GM19023 (cell line): ENCODE data around the gene GRIK3.

Source experiments
- ATAC-seq: cut with Tn5 transposase; IDR thresholded peaks from one replicate; pipeline ENCODE4 v1.9.1; 2021; ENCODE audit warnings: mild to moderate bottlenecking, moderate library complexity; ENCODE audit not compliant: unreplicated experiment

Gene GRIK3

DNA sequence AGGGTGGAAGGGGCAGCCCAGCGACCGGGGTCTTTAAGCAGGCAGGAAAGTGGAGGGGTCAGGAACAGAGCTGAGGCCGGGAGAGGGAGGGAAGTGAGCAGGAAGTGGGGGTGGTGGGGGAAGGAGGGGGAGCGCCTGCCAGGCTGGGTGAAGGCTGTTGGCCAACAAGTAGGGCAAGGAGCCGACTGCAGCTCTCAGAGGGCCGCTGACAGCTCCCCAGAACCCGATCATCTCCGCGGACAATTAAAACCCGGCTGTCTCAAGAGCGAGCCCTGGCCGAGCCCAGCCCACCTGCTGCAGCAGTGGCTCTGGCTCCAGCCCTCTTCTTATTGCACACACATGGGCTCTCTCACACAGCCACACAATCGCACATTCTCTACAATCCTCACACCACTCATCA is 51.6 kb downstream of the GRIK3 start:
- ATAC-seq, result no peak

DNA sequence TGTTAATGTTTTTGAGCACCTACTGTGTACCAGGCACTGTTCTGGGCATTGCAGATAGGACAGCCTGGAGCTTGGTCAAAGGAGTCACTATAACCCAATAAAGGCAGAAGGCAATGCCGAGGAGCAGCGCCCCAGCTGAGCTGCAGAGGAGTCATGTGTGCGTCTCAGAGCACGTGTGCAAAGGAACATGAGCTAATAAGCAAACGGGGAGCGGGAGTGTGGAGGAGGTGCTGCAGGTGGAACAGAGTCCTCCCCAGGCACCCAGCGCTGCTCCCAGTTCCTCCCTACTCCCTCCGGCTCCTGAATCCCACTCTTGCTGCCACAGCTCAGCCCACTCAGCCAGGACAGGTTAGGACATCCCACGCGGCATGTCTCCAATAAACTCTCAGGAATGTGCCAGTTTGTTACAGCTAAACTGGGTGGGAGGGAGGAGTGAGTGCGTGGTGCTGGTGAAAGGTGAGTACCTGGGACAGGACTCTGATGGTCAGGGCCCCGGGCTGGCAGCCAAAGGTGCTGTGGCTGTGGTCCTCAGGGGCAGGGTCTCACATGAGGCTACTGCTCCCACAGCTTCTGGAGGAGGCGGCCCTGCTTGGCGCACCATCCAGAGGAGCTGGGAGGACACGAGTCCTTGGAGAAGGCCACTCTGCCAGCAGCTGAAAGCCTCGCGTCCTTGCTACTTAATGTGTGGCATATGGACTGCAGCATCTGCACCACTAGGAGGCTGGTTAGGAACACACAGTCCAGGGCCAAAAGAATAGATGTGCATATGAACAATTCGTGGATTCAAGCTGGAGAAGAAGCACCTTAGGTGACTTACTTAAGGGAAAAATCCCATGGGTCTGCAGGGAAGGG is 52.3 kb downstream of the GRIK3 start:
- no peak for ATAC-seq

DNA sequence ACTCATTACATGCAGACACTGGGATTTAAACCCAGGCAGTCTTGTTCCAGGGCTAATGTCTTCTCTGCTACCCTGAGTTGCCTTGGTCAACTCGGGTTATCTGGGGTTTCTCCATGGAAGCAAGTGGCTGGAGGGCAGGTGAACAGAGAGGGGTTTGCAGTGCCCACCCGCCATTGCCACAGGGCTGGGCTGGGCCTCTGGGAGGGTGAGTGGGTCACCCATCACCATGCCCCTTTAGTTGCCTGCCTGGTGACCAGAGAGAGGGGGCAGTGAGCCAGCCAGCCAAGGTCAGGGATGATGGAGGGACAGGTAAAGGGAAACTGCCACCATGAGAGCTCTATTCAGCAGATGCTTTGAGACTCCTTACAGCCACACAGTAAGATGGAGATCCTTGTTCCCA is 53.2 kb downstream of the GRIK3 start:
- ATAC-seq, result no peak

DNA sequence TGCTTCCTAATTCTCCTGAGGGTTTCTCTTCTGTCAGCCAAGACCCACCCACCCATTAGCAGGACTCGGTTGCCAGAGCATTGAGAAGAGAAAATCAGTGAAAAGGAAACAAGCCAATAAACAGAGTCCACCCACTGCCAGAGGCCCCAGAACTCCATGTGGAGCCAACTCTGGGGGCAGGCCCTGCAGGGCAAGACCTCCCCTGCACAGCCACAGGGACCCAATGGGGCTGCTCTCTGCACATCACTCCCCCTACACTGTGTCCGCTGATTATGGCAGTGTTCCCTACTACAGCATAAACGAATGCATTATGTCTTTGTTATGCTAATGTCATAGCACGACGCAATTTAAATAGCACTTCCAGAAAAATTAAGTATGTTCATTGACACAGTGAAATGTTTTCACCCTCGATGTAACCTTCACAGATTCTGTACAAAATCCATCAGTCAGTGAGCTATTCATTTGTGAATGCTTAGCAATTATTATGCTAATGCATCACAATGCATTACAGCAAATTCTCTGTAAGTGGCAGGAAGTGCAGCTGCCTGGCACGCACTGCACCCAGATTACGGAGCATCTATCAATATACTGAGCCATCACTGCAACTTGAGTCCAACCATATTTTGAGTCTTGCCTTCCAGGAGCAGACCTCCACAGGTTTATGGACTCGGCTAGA is 56.4 kb downstream of the GRIK3 start:
- no peak for ATAC-seq

DNA sequence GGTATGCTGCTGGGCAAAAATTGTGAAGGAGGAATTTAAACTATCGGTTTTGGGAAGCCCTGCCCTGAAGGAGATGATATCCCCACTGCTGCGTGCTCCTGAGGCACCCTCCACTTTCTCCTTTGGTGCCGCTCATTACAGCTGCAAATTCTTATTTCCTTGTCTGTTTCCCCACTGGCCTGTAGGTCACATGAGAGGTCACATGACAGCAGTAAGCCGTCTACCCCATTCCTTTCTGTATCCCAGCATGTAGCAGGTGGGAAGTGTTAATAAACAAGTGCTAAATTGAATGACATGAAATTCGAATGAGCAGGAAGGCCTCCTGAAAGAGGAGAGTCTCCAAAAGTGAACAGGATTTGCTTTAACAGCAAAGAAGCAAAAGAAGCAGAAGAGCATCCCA is 58.7 kb downstream of the GRIK3 start:
- ATAC-seq, result no peak

DNA sequence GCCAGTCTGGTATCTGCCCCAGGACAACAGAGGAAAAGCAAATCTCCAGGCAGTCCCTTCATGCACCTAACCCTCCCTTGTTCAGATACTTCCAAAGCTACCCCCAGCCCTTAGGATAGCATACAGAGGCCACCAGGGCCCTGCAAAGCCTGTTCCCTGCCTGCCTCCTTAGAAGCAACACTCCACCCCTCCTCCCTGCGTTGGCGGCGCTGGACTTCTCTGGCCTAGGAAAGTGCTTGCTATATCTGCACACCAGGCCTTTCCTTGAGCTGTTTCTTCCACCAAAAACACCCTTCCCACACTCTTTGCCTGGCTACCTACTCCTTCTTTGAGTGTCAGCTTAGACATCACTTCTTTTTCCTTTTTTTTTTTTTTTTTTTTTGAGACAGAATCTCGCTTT is 61.3 kb downstream of the GRIK3 start:
- no peak for ATAC-seq

DNA sequence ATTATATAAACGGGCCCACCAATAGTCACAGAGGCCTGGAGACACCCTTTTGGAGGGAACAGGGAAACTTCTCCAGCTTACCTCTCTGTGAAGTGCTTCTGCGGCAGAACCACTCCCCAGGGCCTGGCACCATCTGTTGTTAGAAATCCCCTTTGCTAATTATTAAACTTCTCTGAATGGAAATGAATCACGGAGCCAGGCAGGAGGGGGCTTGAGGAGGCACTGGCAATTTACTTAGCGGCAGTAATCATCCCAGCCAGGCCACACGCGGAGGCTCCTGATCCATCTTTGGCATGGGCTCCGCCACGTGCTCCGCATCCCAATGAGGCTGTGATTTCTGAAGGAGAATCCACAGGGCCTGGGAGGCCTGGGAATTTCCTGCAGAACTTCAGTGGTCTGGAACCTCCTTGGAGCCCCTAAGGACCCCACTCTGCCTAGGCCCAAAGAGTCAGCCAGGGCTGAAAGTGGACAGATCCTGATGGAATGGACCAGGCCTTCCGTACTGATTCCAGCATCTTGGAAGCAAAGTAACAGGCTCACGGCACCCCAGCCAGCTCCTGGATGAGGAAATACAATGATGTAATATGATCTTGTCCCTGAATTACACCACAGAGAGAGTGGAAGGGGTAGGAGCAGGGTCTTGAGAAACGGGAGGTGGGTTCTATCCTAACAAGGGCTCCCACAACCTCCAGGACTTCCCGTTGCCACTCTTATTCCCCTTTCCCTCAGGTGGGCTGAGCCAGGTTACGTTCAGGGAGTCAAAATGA is 62.3 kb downstream of the GRIK3 start:
- no peak for ATAC-seq

DNA sequence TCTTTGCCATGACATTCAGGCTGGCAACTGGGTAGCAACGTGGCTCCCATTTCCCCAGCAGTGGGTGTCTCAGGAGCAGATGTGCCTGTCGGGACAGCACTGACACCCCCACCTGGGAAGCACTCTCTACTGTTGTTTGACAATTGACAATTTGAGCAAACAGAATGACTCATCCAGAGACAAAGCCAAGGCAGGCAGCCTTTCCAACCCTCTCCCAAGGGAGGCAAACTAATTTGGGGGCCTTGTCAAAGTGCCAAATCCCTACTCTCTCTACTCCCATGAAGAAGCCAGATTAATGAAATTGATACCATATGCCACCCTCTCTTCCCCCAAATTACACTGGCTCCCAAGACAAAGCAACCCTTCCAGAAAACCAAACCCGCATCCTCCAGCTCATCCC is 65.6 kb downstream of the GRIK3 start:
- no peak for ATAC-seq

DNA sequence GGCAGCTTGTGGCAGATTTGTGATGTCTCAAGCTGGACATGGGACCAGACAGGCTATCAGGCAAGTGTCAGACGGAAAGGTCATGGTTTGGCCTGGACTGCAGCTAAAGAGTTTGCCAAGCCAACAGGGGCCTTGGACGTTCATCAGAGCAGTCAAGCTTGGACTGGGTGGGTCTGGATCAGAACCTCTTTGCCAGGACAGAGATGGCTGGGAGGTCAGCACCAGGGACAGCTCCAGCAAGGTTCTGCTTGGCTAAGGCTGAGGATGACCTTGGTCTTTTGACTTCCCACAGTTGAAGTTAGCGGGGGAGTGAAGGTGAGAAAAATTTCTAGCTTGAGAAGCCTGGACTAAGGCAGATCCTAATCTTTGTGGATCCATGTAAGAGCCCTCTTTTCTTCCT is 68.1 kb downstream of the GRIK3 start:
- ATAC-seq, result no peak

DNA sequence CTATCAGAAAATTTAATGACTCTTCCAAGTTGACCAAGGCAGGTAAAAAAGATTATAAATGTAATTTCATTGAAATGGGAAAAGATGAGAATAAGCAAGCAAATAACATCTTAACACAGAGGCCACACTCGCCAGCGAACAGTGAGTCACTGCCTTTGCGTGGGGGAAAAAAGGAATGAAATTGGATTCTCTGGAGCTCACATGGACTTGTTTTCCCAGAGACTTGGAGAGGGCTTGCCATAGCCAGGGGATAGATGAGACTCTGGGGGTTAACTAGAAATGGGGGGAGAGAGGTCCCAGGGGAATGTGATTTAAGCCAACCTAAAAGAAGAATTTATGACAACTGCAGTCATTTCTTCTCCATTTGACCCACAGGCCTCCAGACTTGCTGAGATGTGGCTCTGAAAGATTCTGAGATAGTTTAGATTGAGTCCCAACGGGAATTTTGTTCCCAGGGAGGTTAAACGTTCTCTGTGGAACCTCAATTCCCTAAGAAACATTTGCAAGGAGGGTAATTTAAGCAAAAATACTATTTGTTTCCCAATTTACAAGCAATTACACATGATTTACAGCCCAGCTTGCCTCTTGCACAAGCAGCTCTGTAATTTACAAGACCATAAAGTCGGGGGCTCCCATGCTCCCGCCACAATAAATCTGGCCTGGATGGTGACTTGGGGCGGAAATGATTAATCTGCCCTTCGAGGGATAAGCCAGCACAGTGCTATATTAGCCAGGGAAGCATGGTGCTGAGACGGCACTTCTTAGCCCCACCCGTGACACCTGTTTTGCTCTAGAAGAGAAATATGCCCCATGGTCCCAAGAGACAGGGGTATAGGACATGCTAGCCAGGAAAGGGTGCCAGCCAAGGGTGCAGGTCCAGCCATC is 68.8 kb downstream of the GRIK3 start:
- ATAC-seq, result no peak

DNA sequence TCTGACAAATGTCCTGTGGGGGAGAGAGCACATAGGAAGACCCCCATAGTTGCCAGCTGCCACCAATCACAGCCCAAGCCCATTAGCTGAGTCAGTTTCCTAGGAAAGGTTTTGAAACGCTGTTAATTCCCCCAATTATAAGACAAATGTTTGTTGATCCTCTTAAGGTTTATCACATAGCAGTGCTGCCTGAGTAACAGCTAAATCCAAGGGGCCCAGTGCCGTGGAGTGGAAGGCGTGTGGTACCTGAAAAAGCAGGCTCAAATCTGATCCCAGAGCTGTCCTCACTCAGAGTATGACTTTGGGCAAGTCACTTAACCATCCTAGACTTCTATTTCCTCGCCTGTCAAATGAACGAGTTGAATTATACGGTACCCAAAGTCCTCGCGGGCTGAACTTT is 69.5 kb downstream of the GRIK3 start:
- no peak for ATAC-seq

DNA sequence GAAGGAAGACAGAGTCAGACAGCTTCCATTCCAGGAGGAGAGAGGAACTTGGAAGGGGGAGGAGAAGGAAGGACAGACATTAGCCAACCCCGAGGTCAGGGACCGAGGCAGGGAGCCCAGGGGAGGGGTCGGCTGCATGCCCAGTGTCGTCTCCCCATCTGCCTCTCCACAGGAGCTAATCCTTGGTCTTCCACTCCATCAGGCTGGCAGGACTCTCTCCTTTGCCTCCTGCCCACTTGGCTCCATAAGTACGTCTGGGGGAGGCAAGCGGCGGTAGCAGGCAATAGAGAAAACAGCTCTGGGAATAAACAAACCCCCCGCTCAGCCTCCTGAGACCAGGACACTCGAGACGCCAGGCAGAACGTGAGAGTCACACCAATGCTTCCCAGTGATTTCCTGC is 71.3 kb downstream of the GRIK3 start:
- ATAC-seq, result no peak

DNA sequence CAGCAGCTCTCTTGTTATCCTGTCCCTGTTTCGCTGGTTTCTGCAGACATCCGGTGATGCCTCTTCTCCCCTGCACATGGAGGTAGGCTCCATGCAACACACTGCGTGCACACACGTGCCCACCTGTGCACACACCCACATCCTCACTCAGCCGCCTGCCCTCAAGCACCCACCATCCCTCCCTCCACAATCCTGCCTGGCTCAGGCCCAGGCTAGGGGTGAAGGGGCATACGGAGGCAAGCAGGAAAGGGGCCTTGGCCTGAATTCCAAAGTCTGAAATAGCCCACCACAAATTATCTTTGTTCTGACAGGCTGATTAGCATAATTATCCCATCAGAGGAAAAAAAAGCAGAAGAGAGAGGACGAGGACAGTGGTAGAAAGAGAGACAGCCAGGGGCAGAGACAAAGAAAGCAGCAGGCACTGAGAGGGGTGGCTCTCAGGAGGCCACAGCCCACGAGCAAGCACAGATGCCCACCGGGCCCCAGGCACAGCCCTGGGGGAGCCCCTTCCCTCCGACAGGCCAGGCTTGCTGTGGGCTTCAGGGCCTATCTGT is 73.2 kb downstream of the GRIK3 start:
- no peak for ATAC-seq

DNA sequence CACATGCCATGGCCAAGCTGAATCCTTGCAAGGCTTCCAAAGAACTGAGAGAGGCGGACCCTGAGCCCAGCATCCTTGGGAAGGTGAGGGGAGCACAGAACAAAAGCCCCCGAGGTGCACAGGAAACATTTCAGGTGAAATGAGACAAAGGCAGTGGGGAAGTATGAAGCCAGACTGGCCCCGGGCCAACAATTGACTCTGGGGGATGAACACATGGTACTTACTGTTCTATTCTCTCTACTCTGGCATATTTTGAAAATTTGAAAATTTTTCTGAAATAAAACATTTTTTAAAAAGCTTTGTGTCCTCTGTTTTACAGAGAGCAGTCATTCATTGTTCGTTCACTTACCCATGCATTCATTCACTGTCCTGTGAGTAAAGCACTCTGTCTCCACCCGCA is 77.7 kb downstream of the GRIK3 start:
- ATAC-seq, result no peak

DNA sequence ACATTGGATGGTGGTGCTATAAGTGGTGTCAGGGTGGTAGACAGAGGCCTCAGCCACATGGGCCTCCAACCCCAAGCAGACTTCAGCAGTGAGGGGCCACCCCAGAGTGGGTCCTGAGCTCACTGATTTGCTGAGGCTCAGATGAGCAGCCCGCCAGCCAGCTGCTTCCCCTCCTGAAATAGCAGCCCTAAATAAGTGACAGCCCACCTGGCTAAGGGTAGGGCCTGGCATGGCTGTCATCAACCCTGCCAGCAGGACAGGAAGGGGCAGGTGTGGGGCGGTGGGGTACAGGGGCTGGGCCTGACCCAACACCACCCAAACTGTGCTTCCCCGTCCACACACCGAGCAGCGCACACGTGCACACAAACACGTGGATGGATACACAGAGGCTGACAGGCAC is 79.3 kb downstream of the GRIK3 start:
- ATAC-seq, result no peak

DNA sequence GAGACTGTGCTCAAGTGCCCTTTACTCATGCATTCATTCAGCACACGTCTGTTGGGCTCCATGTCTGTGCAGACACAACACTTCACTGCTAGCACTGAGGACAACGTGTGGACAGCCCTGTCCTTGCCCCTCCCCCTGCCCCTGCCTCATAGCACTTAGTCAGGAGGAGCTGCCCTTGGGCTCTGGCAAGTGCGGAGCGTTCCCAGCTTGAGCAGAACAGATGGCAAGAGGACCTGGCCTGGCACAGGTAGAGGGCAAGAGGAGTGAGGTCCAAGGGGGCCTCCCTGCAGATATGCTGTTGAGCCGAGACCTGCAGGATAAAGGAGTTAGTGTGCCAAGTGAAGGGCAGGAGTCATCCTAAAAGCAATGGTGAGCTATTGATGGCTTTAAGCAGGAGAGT is 81.3 kb downstream of the GRIK3 start:
- no peak for ATAC-seq

DNA sequence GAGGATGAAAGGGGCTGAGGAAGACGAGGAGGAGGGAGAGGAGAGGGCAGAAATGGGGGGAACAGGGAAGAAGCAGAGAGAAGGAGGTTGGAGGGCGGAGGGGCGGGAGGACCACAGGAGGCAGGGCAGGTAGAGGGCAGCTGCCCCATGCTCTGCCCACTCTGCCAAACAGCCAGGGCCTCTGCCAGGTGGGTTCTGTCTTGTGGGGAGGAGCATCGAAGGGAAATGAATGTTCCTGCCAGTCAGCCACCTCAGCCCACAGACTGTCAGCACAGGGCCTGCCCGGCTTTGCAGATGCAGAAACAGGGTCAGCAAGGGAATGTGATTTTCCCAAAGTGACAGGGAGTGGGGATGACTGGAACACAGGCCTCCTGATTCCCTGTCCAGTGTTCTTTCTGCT is 82.6 kb downstream of the GRIK3 start:
- no peak for ATAC-seq

DNA sequence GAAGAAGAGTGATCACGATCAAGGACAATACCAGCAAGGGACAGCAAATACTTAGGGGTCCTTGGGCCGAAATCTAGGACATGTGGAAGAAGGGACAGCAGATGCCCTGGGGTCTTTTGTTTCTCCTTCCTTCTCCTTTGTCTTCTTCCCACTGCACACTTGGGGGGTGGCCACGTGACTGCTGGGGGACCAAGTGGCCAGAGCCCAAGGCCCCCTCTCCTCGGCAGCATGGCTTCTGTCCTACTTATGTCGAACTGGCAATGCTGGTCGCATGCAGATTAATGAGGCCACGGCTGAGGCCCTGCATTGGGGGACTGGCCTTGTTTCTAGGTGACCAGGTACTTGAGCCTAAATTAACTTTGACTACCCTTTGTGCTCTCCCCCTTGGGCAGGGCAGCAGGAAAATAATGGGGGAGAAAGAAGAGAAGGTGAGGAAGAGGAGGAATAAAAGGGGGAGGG is 83.0 kb downstream of the GRIK3 start:
- ATAC-seq, result no peak

DNA sequence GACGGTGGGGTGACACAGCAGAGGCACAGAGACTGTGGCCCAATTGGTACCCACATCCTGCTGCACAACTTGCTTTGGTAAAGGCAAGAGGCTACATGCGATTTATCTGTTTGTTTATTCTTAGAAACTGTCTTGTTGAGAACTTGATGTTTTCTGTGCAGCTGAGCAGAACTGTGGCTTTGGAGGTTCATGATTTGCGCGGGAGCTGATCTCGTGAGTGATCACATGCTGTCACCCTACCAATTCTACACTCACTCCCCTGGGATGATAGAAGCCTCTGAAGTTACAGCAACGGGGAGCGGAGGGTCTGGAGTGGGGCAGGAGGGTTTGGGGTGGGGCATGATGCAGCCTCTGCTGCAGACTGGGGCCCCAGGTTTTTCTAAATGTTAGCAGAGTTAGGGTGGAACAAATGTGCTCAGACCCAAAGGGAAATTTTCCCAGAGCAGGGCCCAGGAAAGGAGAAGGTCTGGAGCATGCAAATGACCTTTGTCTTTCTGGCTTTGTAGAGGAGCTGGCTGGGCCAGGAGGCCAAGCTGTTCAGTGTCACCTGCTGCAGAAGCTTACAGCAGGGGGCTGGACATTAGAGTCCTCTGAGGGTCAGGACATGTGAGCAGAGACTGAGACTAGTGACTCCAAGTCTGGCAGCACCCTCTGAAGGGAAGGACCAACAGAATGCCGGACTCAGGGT is 83.6 kb downstream of the GRIK3 start:
- no peak for ATAC-seq

DNA sequence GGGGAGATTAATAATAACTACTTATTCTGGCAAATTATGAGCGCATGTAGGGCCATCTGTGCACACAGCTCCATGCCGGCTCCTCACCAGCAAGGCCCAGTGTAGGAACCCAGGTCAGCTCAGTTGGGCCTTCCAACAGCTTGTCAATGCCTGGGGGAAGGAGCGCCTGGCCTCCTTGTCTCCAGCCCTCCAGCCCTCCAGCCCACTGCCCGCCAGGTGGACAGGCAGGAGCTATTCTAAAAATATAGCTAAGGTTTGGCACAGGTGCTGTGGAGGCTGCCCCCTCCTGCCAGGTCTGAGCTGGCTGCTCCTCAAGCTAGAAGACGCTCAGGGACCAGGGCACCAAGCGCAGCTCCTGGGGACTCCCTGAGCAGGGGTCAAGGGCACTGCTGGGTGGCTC is 85.7 kb downstream of the GRIK3 start:
- ATAC-seq, result no peak
